Ishikawa (cell line): ENCODE measurements around the gene LYRM7.

ENCODE experiments used
- EGR1 ChIP-seq: IDR thresholded peaks from 2 replicates; pipeline ENCODE4 v1.6.1; 2012
- EP300 ChIP-seq: IDR thresholded peaks from 2 replicates; pipeline ENCODE4 v1.6.1; 2012; ENCODE audit warnings: borderline replicate concordance
- FOXM1 ChIP-seq: IDR thresholded peaks from 2 replicates; pipeline ENCODE4 v1.6.1; 2012; ENCODE audit warnings: low read depth, borderline replicate concordance
- MAX ChIP-seq: IDR thresholded peaks from 2 replicates; pipeline ENCODE4 v1.6.1; 2012
- NFIC ChIP-seq: IDR thresholded peaks from 2 replicates; pipeline ENCODE4 v1.6.1; 2012
- RAD21 ChIP-seq: IDR thresholded peaks from 2 replicates; pipeline ENCODE4 v1.6.1; 2012; ENCODE audit warnings: low read depth
- REST ChIP-seq: IDR thresholded peaks from 2 replicates; pipeline ENCODE4 v1.6.1; 2012; ENCODE audit warnings: low read depth, mild to moderate bottlenecking
- TAF1 ChIP-seq: IDR thresholded peaks from 2 replicates; pipeline ENCODE4 v1.6.1; 2012; ENCODE audit warnings: low read depth, mild to moderate bottlenecking
- TCF12 ChIP-seq: IDR thresholded peaks from 2 replicates; pipeline ENCODE4 v1.6.1; 2012; ENCODE audit warnings: low read depth
- TEAD4 ChIP-seq: IDR thresholded peaks from 2 replicates; pipeline ENCODE4 v1.6.1; 2012
- USF1 ChIP-seq: IDR thresholded peaks from 2 replicates; pipeline ENCODE4 v1.6.1; 2012
- YY1 ChIP-seq: IDR thresholded peaks from 2 replicates; pipeline ENCODE4 v1.6.1; 2012; ENCODE audit warnings: low read depth
- ZBTB7A ChIP-seq: IDR thresholded peaks from 2 replicates; pipeline ENCODE4 v1.6.1; 2012; ENCODE audit warnings: low read depth

GRCh38 chr5:131209175-131209505 lies 38.4 kb downstream of the LYRM7 start:
- TF ChIP-seq REST (no peak), USF1 (no peak), TEAD4 (no peak), EP300 (no peak), ZBTB7A (no peak), MAX (no peak), TAF1 (no peak), TCF12 (no peak), YY1 (no peak), RAD21 (no peak), EGR1 (no peak), NFIC (no peak), FOXM1 (no peak)
